Stomach (tissue), 9 donors: Measurements from ENCODE around the gene GMDS. TPM values are rescaled to one million over a fixed set of nuclear protein-coding genes. Genes with fewer than 3 reads are reported as not detected.

Experiments used
- DNase-seq, 2 donors: peaks; one replicate each; pipeline versions ENCODE4 v3.0.0 to v3.0.0-alpha.2; 2013 to 2019
- H3K27ac ChIP-seq, 5 donors: fragments of 200-600 bp in 4 of 5; sonication (generic) in 4 of 5; one replicate each; pipeline ENCODE4 v1.5.1; 2013 to 2019; ENCODE audit warnings: mild to moderate bottlenecking in 1 of 5, moderate library complexity in 1 of 5
- H3K27me3 ChIP-seq, 3 donors: fragments of 200-600 bp; sonication (generic); one replicate each; pipeline ENCODE4 v1.5.1; 2017 to 2019; ENCODE audit warnings: mixed run types in 1 of 3
- H3K36me3 ChIP-seq, 4 donors: fragments of 200-600 bp; sonication (generic); 1 replicate in 3 of 4; 2 replicates in 1 of 4; pipeline ENCODE4 v1.5.1; 2016 to 2019
- H3K4me1 ChIP-seq, 4 donors: fragments of 200-600 bp; sonication (generic); one replicate each; pipeline ENCODE4 v1.5.1; 2016 to 2019
- H3K4me3 ChIP-seq, 4 donors: fragments of 200-600 bp; sonication (generic) in 3 of 4; one replicate each; pipeline ENCODE4 v1.5.1; 2016 to 2019; ENCODE audit warnings: mild to moderate bottlenecking in 1 of 4
- H3K9me3 ChIP-seq, 4 donors: fragments of 200-600 bp; sonication (generic); one replicate each; pipeline ENCODE4 v1.5.1; 2016 to 2019
- CTCF ChIP-seq, 7 experiments: fragments of 450-650 bp in 4 of 7; fragments of 200-600 bp in 3 of 7; sonication (generic) in 3 of 7; IDR thresholded peaks; one replicate each; pipeline ENCODE4 v1.5.1; 2016 to 2019; ENCODE audit warnings: antibody characterized with exemption in 7 of 7, control low read depth in 2 of 7, mild to moderate bottlenecking in 1 of 7
- EP300 ChIP-seq: sonication (generic); formaldehyde crosslinking; IDR thresholded peaks from one replicate; pipeline ENCODE4 v1.6.1; 2017; ENCODE audit warnings: antibody characterized with exemption
- POLR2A ChIP-seq, 4 donors: fragments of 450-650 bp; IDR thresholded peaks; one replicate each; pipeline ENCODE4 v1.6.1; 2016; ENCODE audit warnings: antibody characterized with exemption in 4 of 4, control low read depth in 2 of 4, mild to moderate bottlenecking in 1 of 4, moderate library complexity in 1 of 4
- POLR2AphosphoS5 ChIP-seq, 3 donors: sonication (generic); formaldehyde crosslinking; IDR thresholded peaks; one replicate each; pipeline ENCODE4 v1.6.1; 2016; ENCODE audit warnings: antibody characterized with exemption in 3 of 3
- WGBS, 5 donors: extraction: QIAGEN DNeasy Blood & Tissue Kit in 3 of 5; methylation state at CpG; one replicate each; pipeline versions ENCODE4 v1.1.5 to v1.1.7; 2013 to 2018; 5-methylcytosine and 5-hydroxymethylcytosine counted together
- intact Hi-C: fragments of 100-400 bp; cut with DNase I; formaldehyde crosslinking; loops from one replicate; pipeline ENCODE4 v1.15.1; 2023; ENCODE audit warnings: low total_unique reads
- polyA plus RNA-seq, 3 donors: library from polyadenylated mRNA; stranded (reverse); fragments of 200-250 nt; gene quantifications; one replicate each; pipeline ENCODE4 v1.2.3, GENCODE V29; 2013
- total RNA-seq, 5 donors: library from RNA; depleted of rRNA; stranded (reverse); fragments of >200 nt; gene quantifications; one replicate each; pipeline versions ENCODE4 v1.1.0 to v1.2.3, GENCODE V29; 2014 to 2016
- donor health status: healthy with polysubstance abuse.
- donor health status: Bipolar disorder and iron deficiency.
- donor health status: healthy.

GMDS gene
- total and polyA plus RNA-seq, 8 donors, result 83.7 to 262 (median 121) TPM

DNA sequence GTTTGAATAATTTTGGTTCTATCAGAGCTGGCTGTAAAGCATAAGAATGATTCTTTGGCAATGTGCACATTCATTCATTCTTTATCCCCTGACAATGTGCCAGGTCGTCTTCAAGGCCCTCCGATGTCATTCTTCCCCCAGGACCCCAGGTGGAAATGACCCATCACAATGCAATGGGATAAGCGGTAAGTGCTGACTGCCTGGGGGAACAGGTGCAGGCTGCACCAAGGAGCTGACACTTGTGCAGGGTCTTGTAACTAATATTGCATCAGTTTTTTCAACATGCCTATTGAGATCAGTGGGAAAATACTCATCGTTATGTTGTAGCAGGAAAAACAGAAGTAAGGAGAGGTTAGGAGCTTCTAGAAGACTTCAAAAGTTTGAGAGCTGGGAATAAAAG is 530.1 kb downstream of the GMDS start:
- H3K36me3 ChIP-seq, result peaks cover 0 to 28% (median 9%) of the 10 kb centered on the region in 4 donors
- H3K27ac ChIP-seq, result no peak overlapping the region
- no peaks in the 10 kb centered on the region for H3K9me3 ChIP-seq
- no peak overlapping the region for H3K4me3 ChIP-seq
- no peaks in the 10 kb centered on the region for H3K4me1 ChIP-seq
- no peak for DNase-seq
- 89 to 95% (median 92%) methylated on average over 4 of the region's 4 CpGs for WGBS, 5 donors
- H3K27me3 ChIP-seq, result no peaks in the 10 kb centered on the region
- intact Hi-C loops, result no loop called here
- no peak for TF ChIP-seq CTCF (IDR thresholded peaks at IDR 0.05)
- no peak for TF ChIP-seq POLR2A (IDR thresholded peaks at IDR 0.05)
- TF ChIP-seq POLR2AphosphoS5 (IDR thresholded peaks at IDR 0.05), result no peak
- TF ChIP-seq EP300, result no peak

GRCh38 chr6:1714654-1715053 is 530.8 kb downstream of the GMDS start:
- Histone ChIP-seq H3K9me3 (no peaks in the 10 kb centered on the region), H3K36me3 (peaks cover 0 to 28% (median 9%) of the 10 kb centered on the region in 4 donors), H3K4me1 (no peaks in the 10 kb centered on the region), H3K27ac (no peak overlapping the region), H3K27me3 (no peaks in the 10 kb centered on the region), H3K4me3 (no peak overlapping the region)
- no peak for TF ChIP-seq EP300
- TF ChIP-seq POLR2A (IDR thresholded peaks at IDR 0.05), result no peak
- no peak for TF ChIP-seq POLR2AphosphoS5 (IDR thresholded peaks at IDR 0.05)
- no peak for TF ChIP-seq CTCF (IDR thresholded peaks at IDR 0.05)
- DNase-seq, result no peak
- 93 to 99% (median 94%) methylated on average over 5 of the region's 5 CpGs for WGBS, 5 donors
- intact Hi-C loops, result no loop called here

- Histone ChIP-seq H3K36me3 (peaks cover 0 to 38% (median 10%) of the 10 kb centered on the region in 4 donors), H3K27ac (no peak overlapping the region), H3K4me3 (no peak overlapping the region), H3K4me1 (no peaks in the 10 kb centered on the region), H3K9me3 (no peaks in the 10 kb centered on the region), H3K27me3 (no peaks in the 10 kb centered on the region)
- TF ChIP-seq EP300 (no peak), POLR2A (IDR thresholded peaks at IDR 0.05) (no peak), CTCF (IDR thresholded peaks at IDR 0.05) (no peak), POLR2AphosphoS5 (IDR thresholded peaks at IDR 0.05) (no peak)
- DNase-seq, result no peak
- 79 to 88% (median 84%) methylated on average over 16 of the region's 16 CpGs for WGBS, 5 donors
- intact Hi-C loops, result no loop called here
Measured at GRCh38 chr6:1713016-1713600, 532.3 kb downstream of the GMDS start.

DNA sequence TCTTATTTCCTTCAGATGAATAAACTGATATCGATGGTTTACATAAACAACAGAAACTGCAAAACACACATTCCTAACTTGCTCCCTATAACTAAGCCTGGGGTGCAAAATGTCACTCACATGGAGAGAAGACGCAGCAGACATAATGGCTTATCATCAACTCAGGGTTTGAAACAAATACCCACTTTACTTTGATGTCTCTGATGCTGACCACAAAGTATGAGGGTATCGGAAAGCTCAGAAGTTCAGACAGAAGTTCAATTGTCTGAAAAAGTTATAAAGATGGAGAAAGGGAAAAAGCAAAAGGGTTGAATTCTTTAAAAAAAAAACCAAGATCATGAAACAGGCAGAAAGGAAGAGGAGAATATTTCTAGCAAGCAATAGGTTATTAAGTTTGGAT is 533.0 kb downstream of the GMDS start:
- no peak overlapping the region for H3K4me3 ChIP-seq
- no peaks in the 10 kb centered on the region for H3K27me3 ChIP-seq
- no peak overlapping the region for H3K27ac ChIP-seq
- H3K4me1 ChIP-seq, result no peaks in the 10 kb centered on the region
- WGBS, 5 donors, result 80 to 87% (median 83%) methylated on average over 3 of the region's 3 CpGs
- H3K9me3 ChIP-seq, result no peaks in the 10 kb centered on the region
- intact Hi-C loops, result no loop called here
- DNase-seq, result no peak
- H3K36me3 ChIP-seq, result peaks cover 0 to 37% (median 10%) of the 10 kb centered on the region in 4 donors
- TF ChIP-seq EP300 (no peak), POLR2AphosphoS5 (IDR thresholded peaks at IDR 0.05) (no peak), CTCF (IDR thresholded peaks at IDR 0.05) (no peak), POLR2A (IDR thresholded peaks at IDR 0.05) (no peak)
